ENCODE results near the gene LRRC23. TPM values are rescaled to one million over a fixed set of nuclear protein-coding genes. Genes with fewer than 3 reads are reported as not detected.
A peak's percentile ranks its signal among the peaks of the same experiment; 100 is the strongest.

Gene LRRC23
- polyA plus RNA-seq, 1 donor (not counting 4 experiments of a cell fraction or from before 2014, with no cell fraction given): 7.1 TPM

DNA sequence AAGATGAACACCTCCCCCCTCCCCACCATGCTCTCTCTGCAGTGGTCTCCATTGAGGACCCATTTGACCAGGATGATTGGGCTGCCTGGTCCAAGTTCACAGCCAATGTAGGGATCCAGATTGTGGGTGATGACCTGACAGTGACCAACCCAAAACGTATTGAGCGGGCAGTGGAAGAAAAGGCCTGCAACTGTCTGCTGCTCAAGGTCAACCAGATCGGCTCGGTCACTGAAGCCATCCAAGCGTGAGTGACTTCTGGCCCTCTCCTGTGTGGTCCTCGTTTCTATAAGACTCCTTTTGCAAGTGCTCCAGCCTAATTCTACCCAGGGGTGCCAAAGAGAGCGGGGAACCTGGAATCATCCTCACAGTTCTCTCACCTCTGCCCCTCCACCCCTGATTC, 16.9 kb downstream of the LRRC23 start:
- H3K27ac ChIP-seq (ENCODE audit: control insufficient read depth, insufficient read depth, low read length): no peak overlapping the region
- dilution Hi-C loops (cut with MboI; ENCODE audit: extremely low pct_ligation_motif_present, low sequenced_read_pairs): no loop called here

DNA sequence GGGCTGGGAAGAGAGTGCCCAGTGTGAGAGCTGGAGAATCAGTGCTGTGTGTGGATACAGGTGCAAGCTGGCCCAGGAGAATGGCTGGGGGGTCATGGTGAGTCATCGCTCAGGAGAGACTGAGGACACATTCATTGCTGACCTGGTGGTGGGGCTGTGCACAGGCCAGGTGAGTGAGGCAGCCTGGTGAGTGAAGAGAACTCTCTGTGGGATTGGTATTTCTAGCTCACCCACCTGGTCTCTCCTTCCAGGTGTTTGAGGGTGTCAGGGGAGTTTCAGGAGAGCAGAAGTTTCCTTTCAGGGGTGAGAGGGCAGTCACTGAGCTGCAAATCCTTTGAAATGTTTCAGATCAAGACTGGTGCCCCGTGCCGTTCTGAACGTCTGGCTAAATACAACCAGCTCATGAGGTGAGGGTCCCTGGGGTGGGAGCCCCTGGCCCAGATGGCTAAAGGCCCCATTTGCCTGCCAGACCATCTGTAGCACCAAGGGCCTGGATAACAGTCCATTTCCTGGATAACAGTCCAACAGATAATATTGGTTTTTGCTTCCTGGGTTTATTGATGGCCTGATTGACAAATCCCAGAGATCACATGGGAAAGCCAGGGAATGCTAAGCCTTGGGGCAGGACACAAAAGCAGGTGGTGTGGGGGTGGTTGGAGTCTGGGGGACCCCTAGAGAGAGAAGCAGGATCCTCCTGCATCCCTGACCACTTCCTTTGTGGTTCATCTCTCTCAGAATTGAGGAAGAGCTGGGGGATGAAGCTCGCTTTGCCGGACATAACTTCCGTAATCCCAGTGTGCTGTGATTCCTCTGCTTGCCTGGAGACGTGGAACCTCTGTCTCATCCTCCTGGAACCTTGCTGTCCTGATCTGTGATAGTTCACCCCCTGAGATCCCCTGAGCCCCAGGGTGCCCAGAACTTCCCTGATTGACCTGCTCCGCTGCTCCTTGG, 17.6 kb downstream of the LRRC23 start:
- Histone ChIP-seq H3K4me1 (ENCODE audit: control insufficient read depth, extremely low read depth, insufficient read depth, low read length) (peaks cover 39% of the 10 kb centered on the region), H3K9ac (ENCODE audit: control insufficient read depth, extremely low read depth, insufficient read depth, low read length) (no peak overlapping the region), H3K36me3 (ENCODE audit: control insufficient read depth in 2 of 2, extremely low read depth in 1 of 2, insufficient read depth in 2 of 2, low read length in 2 of 2) (no peaks in the 10 kb centered on the region), H4K20me1 (ENCODE audit: control insufficient read depth, extremely low read depth, insufficient read depth, low read length) (no peaks in the 10 kb centered on the region), H3K27ac (ENCODE audit: control insufficient read depth, insufficient read depth, low read length) (no peak overlapping the region), H3K9me3 (ENCODE audit: control insufficient read depth, low read depth, low read length) (no peaks in the 10 kb centered on the region), H3K4me2 (ENCODE audit: control insufficient read depth, extremely low read depth, insufficient read depth, low read depth, low read length) (no peak overlapping the region), H3K27me3 (ENCODE audit: control insufficient read depth, extremely low read depth, insufficient read depth, low read length) (no peaks in the 10 kb centered on the region), H3K9me1 (ENCODE audit: control insufficient read depth, extremely low read depth, insufficient read depth, low read length) (peaks cover 2% of the 10 kb centered on the region), H3K4me3 (ENCODE audit: control insufficient read depth in 2 of 3, extremely low read depth in 1 of 3, insufficient read depth in 2 of 3, low read depth in 1 of 3, low read length in 3 of 3) (no peak overlapping the region), H3K79me2 (ENCODE audit: control insufficient read depth, insufficient read depth, low read length) (peaks cover 4% of the 10 kb centered on the region), H2AFZ (ENCODE audit: control insufficient read depth, low read length) (no peak overlapping the region)
- no peak for FAIRE-seq
- TF ChIP-seq, protein P1, sequence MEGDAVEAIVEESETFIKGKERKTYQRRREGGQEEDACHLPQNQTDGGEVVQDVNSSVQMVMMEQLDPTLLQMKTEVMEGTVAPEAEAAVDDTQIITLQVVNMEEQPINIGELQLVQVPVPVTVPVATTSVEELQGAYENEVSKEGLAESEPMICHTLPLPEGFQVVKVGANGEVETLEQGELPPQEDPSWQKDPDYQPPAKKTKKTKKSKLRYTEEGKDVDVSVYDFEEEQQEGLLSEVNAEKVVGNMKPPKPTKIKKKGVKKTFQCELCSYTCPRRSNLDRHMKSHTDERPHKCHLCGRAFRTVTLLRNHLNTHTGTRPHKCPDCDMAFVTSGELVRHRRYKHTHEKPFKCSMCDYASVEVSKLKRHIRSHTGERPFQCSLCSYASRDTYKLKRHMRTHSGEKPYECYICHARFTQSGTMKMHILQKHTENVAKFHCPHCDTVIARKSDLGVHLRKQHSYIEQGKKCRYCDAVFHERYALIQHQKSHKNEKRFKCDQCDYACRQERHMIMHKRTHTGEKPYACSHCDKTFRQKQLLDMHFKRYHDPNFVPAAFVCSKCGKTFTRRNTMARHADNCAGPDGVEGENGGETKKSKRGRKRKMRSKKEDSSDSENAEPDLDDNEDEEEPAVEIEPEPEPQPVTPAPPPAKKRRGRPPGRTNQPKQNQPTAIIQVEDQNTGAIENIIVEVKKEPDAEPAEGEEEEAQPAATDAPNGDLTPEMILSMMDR (optimal IDR thresholded peaks at IDR 0.05 in 1 of 3, IDR thresholded peaks at IDR 0.05 in 1 of 3, conservative IDR thresholded peaks at IDR 0.05 in 1 of 3; ENCODE audit: extremely low read depth in 1 of 3, insufficient read depth in 2 of 3, low read length in 3 of 3): peak in 1 of 3 experiments; percentile 11
- TF ChIP-seq EZH2 (IDR thresholded peaks at IDR 0.05; ENCODE audit: low read length): no peak
- DNase-seq (ENCODE audit: low read depth, low spot score): no peak
- dilution Hi-C loops (cut with MboI; ENCODE audit: extremely low pct_ligation_motif_present, low sequenced_read_pairs): no loop called here

More for the DNA sequence above, 16.9 kb downstream of the LRRC23 start:
- no peak overlapping the region for H3K4me3 ChIP-seq (ENCODE audit: control insufficient read depth in 2 of 3, extremely low read depth in 1 of 3, insufficient read depth in 2 of 3, low read depth in 1 of 3, low read length in 3 of 3)
- H4K20me1 ChIP-seq (ENCODE audit: control insufficient read depth, extremely low read depth, insufficient read depth, low read length): no peaks in the 10 kb centered on the region
- FAIRE-seq (no peak), DNase-seq (ENCODE audit: low read depth, low spot score) (no peak)
- no peak overlapping the region for H3K4me2 ChIP-seq (ENCODE audit: control insufficient read depth, extremely low read depth, insufficient read depth, low read depth, low read length)
- no peaks in the 10 kb centered on the region for H3K79me2 ChIP-seq (ENCODE audit: control insufficient read depth, insufficient read depth, low read length)
- no peaks in the 10 kb centered on the region for H3K36me3 ChIP-seq (ENCODE audit: control insufficient read depth in 2 of 2, extremely low read depth in 1 of 2, insufficient read depth in 2 of 2, low read length in 2 of 2)
- H3K9me3 ChIP-seq (ENCODE audit: control insufficient read depth, low read depth, low read length): no peaks in the 10 kb centered on the region
- no peak overlapping the region for H3K9ac ChIP-seq (ENCODE audit: control insufficient read depth, extremely low read depth, insufficient read depth, low read length)
- H3K9me1 ChIP-seq (ENCODE audit: control insufficient read depth, extremely low read depth, insufficient read depth, low read length): peaks cover 2% of the 10 kb centered on the region
- TF ChIP-seq EZH2 (IDR thresholded peaks at IDR 0.05; ENCODE audit: low read length): no peak
- TF ChIP-seq, protein P1 (optimal IDR thresholded peaks at IDR 0.05 in 1 of 3, IDR thresholded peaks at IDR 0.05 in 1 of 3, conservative IDR thresholded peaks at IDR 0.05 in 1 of 3; ENCODE audit: extremely low read depth in 1 of 3, insufficient read depth in 2 of 3, low read length in 3 of 3): no peak
- H3K4me1 ChIP-seq (ENCODE audit: control insufficient read depth, extremely low read depth, insufficient read depth, low read length): peaks cover 33% of the 10 kb centered on the region
- H3K27me3 ChIP-seq (ENCODE audit: control insufficient read depth, extremely low read depth, insufficient read depth, low read length): no peaks in the 10 kb centered on the region
- no peak overlapping the region for H2AFZ ChIP-seq (ENCODE audit: control insufficient read depth, low read length)
